ENCODE results near the gene FOXO6. TPM values are rescaled to one million over a fixed set of nuclear protein-coding genes. Genes with fewer than 3 reads are reported as not detected.

FOXO6 gene
- total RNA-seq = not detected in 2 replicates

GRCh38 chr1:41360786-41361494, at the start of gene FOXO6:
Gene FOXO6, plus strand, starts transcription at chr1:41361434.

Other genes starting within 250 kb of the FOXO6 start
- 8.4 and 16.7 TPM in 2 replicates for gene SCMH1, start 119.1 kb upstream of the FOXO6 start, total RNA-seq
- not detected in 2 replicates for gene EDN2, start 123.2 kb downstream of the FOXO6 start, total RNA-seq

Measured in bladder microvascular endothelial cell (primary cell).